Prostate gland (tissue), 2 donors: ENCODE results near the gene PITPNC1. TPM values are rescaled to one million over a fixed set of nuclear protein-coding genes. Genes with fewer than 3 reads are reported as not detected.

Source experiments
- DNase-seq: peaks from one replicate; pipeline ENCODE4 v3.0.0-alpha.2; 2019; ENCODE audit warnings: low spot score
- H3K27ac ChIP-seq, 2 donors: fragments of 200-600 bp; sonication (generic); 2 replicates each; pipeline ENCODE4 v1.5.1; 2017 to 2019
- H3K27me3 ChIP-seq: fragments of 200-600 bp; sonication (generic); replicated peaks from 2 replicates; pipeline ENCODE4 v1.5.1; 2019; ENCODE audit not compliant: insufficient read depth
- H3K36me3 ChIP-seq, 2 donors: fragments of 200-600 bp; sonication (generic); 1 replicate in 1 of 2; 2 replicates in 1 of 2; pipeline versions ENCODE4 v1.5.1 to v1.8.1; 2017 to 2019
- H3K4me1 ChIP-seq: fragments of 200-600 bp; sonication (generic); replicated peaks from 2 replicates; pipeline ENCODE4 v1.5.1; 2019
- H3K4me3 ChIP-seq, 2 donors: fragments of 200-600 bp; sonication (generic); 2 replicates each; pipeline ENCODE4 v1.5.1; 2017 to 2019
- H3K9me3 ChIP-seq: fragments of 200-600 bp; sonication (generic); 2 replicates; pipeline ENCODE4 v1.5.1; 2017
- CTCF ChIP-seq, 4 experiments: fragments of 200-600 bp in 2 of 4; fragments of 450-650 bp in 2 of 4; sonication (generic) in 2 of 4; IDR thresholded peaks; 1 replicate in 3 of 4; 2 replicates in 1 of 4; pipeline ENCODE4 v1.5.1; 2016 to 2019; ENCODE audit warnings: antibody characterized with exemption in 4 of 4, mild to moderate bottlenecking in 2 of 4, moderate library complexity in 2 of 4
- POLR2A ChIP-seq: fragments of 450-650 bp; IDR thresholded peaks from one replicate; pipeline ENCODE4 v1.6.1; 2016; ENCODE audit warnings: antibody characterized with exemption, mild to moderate bottlenecking
- POLR2AphosphoS5 ChIP-seq: sonication (generic); formaldehyde crosslinking; IDR thresholded peaks from one replicate; pipeline ENCODE4 v1.6.1; 2017; ENCODE audit warnings: antibody characterized with exemption
- WGBS: methylation state at CpG from one replicate; pipeline ENCODE4 v1.1.5; 2018; 5-methylcytosine and 5-hydroxymethylcytosine counted together
- intact Hi-C: fragments of 100-400 bp; cut with DNase I; formaldehyde crosslinking; loops from one replicate; pipeline ENCODE4 v1.14.2; 2022
- total RNA-seq, 2 donors: library from RNA; depleted of rRNA; stranded (reverse); fragments of >200 nt; gene quantifications; one replicate each; pipeline ENCODE4 v1.1.0, GENCODE V29; 2016

PITPNC1 gene
- total RNA-seq, 2 donors from 2014 or later: 10.1 to 12.9 TPM

GRCh38 chr17:67549820-67550219, 172.7 kb downstream of the PITPNC1 start:
- 75% methylated on average over 9 of the region's 9 CpGs for WGBS

GRCh38 chr17:67554634-67555033, 177.6 kb downstream of the PITPNC1 start:
- WGBS: 95% methylated on average over 6 of the region's 6 CpGs
- no peaks in the 10 kb centered on the region for H3K4me1 ChIP-seq
- H3K4me3 ChIP-seq: no peak overlapping the region
- no peaks in the 10 kb centered on the region for H3K36me3 ChIP-seq
- TF ChIP-seq POLR2AphosphoS5: no peak
- no peak for TF ChIP-seq CTCF (IDR thresholded peaks at IDR 0.05)
- no peak for TF ChIP-seq POLR2A
- no peaks in the 10 kb centered on the region for H3K9me3 ChIP-seq
- H3K27ac ChIP-seq: no peak overlapping the region
- intact Hi-C loops: no loop called here
- H3K27me3 ChIP-seq: no peaks in the 10 kb centered on the region
- DNase-seq: no peak

More at GRCh38 chr17:67549820-67550219, 172.7 kb downstream of the PITPNC1 start:
- Histone ChIP-seq H3K4me1 (peaks cover 3% of the 10 kb centered on the region), H3K4me3 (no peak overlapping the region), H3K9me3 (no peaks in the 10 kb centered on the region), H3K27ac (no peak overlapping the region), H3K27me3 (no peaks in the 10 kb centered on the region), H3K36me3 (no peaks in the 10 kb centered on the region)
- DNase-seq: no peak
- TF ChIP-seq POLR2AphosphoS5 (no peak), CTCF (IDR thresholded peaks at IDR 0.05) (no peak), POLR2A (no peak)
- intact Hi-C loops: no loop called here

- H3K27ac ChIP-seq: no peak overlapping the region
- H3K36me3 ChIP-seq: no peaks in the 10 kb centered on the region
- WGBS: 92% methylated on average over 1 of the region's 1 CpG
- intact Hi-C loops: no loop called here
- no peak for TF ChIP-seq CTCF (IDR thresholded peaks at IDR 0.05)
- no peak for TF ChIP-seq POLR2A
- TF ChIP-seq POLR2AphosphoS5: no peak
- no peak overlapping the region for H3K4me3 ChIP-seq
- no peaks in the 10 kb centered on the region for H3K27me3 ChIP-seq
- DNase-seq: no peak
- no peaks in the 10 kb centered on the region for H3K4me1 ChIP-seq
- no peaks in the 10 kb centered on the region for H3K9me3 ChIP-seq
Observed at GRCh38 chr17:67555855-67556254, 178.8 kb downstream of the PITPNC1 start.

- H3K27ac ChIP-seq: no peak overlapping the region
- no peak for DNase-seq
- H3K4me1 ChIP-seq: no peaks in the 10 kb centered on the region
- H3K27me3 ChIP-seq: no peaks in the 10 kb centered on the region
- WGBS: 91% methylated on average over 11 of the region's 11 CpGs
- H3K36me3 ChIP-seq: no peaks in the 10 kb centered on the region
- no peak for TF ChIP-seq POLR2A
- TF ChIP-seq POLR2AphosphoS5: no peak
- no peak for TF ChIP-seq CTCF (IDR thresholded peaks at IDR 0.05)
- no peaks in the 10 kb centered on the region for H3K9me3 ChIP-seq
- intact Hi-C loops: no loop called here
- H3K4me3 ChIP-seq: no peak overlapping the region
Observed at GRCh38 chr17:67557052-67557845, 180.2 kb downstream of the PITPNC1 start.

GRCh38 chr17:67557921-67558320, 180.8 kb downstream of the PITPNC1 start:
- no peak overlapping the region for H3K4me3 ChIP-seq
- WGBS: 86% methylated on average over 5 of the region's 5 CpGs
- no peak for DNase-seq
- H3K36me3 ChIP-seq: no peaks in the 10 kb centered on the region
- intact Hi-C loops: no loop called here
- H3K9me3 ChIP-seq: no peaks in the 10 kb centered on the region
- H3K4me1 ChIP-seq: no peaks in the 10 kb centered on the region
- H3K27me3 ChIP-seq: no peaks in the 10 kb centered on the region
- no peak overlapping the region for H3K27ac ChIP-seq
- TF ChIP-seq POLR2AphosphoS5 (no peak), CTCF (IDR thresholded peaks at IDR 0.05) (no peak), POLR2A (no peak)
